ENCODE results near the gene ARIH2.
"Not testable (repeated sequence)": the region's sequence is repeated elsewhere in the genome, so short reads cannot be mapped to it uniquely, and the experiment has no call there.

The ARIH2 gene

DNA sequence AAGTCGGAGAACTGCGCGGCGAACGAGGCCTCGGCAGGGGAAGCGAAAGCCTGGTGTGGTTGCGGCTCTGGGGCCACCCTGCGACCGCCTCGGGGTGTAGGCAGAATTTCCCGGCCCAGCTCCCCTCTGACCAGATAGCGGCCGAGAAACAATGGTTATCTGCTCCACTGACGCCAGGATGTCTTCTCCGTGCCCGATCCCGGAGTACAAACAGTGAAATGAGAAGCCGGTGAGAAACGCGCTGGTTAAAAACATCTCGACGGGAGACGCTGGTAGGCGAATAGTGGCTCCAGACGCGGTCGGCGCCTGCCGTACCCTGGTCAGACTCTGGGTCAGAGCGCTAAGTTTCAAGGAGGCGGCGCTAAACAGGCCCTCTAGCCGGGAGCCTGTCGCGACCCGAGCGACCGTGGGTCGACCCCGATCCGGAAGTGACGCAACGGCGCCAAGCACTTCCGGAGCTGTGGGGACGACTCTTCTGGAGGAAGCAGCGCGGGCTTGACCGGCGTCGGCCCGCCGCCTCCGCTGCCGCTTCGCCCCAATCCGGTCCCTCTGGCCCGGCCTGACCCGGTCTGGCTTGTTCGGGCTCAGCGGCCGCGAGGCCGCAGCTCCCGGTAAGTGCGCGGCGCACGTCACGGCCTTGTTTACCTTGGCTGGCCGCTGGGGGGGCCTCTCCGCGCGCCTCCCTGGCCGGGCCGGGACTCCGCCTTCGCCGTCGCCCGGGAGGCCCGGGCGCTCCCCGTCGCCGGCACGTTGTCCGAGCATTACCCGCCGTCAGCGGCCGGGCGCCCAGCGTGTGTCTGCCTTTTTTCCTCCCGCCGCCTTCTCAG lies at the start of gene ARIH2:
TSS of gene ARIH2 (plus strand) at position 455 of the 827 bp plus-strand sequence. CDS start 8,717 bp downstream, outside the sequence.
- peak; percentile 79 for FAIRE-seq

DNA sequence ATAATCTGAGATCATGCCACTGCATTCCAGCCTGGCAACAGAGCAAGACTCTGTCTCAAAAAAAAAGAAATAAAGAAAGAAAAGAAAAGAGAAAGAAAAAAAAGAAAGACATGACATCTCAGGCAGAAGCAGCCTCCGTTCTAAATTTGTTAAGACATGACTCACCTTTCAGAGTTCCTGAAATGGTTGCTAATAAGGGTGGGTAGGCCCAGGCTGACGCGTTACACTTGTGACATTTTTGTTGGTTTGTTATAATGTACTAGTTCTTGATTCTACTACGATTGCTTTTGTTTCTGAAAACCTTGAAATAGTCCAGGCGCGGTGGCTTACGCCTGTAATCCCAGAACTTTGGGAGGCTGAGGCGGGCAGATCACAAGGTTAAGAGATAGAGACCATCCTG lies 41.0 kb upstream of the ARIH2 start:
- no peak for FAIRE-seq

DNA sequence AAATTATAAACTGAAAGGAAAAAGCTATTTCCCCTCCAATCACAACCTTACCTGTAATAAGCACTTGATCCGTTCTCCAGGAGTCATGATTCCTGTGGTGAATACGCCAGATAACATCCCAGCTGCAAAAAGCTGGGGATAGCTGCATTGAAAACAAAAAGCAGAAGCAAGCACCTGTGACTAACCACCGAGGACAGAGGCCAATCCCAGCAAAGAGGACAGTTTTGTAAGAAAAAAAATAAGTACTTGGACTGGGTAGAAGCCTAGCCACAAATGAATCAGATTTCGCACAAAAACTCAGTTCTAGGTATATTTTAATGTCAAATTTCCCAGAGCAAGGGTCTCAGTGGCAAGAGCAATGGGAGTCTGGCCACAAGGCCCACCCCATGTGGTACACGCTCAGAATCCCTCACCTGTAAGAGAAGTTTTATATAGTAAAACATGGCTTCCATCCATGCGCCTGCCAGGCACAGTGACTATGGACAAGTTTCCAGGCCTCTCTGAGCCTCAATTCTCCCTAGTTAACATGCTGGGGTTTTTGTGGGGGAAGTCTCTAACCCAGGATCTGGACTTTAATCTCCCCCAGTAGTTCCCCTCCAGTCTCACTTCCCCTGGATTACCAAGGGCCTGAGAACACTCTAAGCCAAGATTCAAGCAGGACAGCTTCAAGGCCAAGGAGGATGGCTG lies 39.2 kb upstream of the ARIH2 start:
- no peak for FAIRE-seq

DNA sequence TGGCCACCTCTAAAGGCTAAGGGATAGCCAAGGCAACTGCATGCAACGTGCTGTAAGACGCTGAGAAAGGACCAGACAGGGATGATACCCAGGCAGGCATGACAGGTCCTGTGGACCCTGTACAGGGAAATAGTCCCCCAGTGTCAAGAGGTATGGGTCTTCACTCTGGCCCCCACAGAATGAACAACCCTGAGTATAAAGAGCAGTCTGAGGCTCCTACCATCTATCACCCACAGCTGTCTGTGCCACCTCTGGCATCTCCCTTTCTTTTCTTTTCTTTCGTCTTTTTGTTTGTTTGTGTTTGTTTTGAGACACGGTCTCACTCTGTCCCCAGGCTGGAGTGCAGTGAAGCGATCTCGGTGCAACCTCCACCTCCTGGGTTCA lies 38.7 kb upstream of the ARIH2 start:
- no peak for FAIRE-seq

DNA sequence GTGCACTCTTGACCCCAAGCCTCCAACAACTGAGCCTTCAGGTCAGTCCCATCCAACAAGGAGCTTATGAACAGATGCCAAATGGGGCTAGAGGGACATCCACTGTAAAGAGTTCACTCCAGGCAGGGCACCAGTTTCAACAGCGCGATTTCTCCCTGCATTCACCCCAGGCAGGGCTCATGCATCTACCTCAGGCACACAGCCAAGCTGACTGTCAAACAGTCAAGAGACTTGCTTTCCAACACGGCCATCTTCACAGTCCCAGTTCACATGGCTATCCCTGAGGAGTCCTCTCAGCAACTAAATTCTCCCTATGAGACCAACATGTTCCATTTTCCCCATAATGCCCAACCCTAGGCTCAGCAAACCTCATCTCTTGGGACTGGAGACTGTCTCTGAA lies 37.6 kb upstream of the ARIH2 start:
- no peak for FAIRE-seq

DNA sequence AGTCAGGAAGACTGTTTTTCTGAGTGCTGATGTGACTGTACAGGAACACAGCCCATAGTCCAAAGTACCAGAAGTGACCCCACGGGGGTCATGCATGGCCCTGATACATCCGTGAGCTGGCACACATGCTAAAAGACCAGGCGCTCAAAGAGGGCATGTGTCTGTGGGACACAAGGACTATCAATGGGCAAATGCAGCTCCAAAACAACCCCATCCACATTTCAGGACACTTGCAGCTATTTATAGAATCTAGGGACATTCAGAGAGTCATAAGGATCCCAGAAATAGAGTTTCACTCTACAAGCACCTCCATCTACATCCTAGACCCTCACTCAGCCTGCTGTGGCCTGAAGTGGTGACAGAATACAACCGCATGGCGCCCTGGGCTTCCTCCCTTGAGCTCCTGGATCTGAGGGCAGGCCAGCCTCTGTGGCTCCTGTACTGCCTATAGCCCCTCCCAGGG lies 37.0 kb upstream of the ARIH2 start:
- no peak for FAIRE-seq

DNA sequence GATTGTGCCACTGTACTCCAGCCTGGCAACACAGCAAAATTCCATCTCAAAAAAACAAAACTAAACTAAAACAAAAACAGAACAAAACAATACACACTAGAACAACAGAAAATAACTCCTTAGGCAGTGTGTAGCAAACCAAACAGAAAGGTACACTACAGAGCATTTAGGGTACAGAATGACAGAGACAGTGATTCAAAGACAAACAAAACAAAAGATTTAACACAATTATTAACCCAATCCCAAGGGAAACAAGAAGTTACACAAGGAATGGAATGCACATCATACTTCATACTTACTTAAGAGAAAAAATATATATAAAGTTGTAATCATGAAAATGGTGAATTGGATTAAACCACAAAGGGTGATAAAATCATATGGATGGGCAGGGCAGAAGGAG lies 32.9 kb upstream of the ARIH2 start:
- FAIRE-seq = no peak

DNA sequence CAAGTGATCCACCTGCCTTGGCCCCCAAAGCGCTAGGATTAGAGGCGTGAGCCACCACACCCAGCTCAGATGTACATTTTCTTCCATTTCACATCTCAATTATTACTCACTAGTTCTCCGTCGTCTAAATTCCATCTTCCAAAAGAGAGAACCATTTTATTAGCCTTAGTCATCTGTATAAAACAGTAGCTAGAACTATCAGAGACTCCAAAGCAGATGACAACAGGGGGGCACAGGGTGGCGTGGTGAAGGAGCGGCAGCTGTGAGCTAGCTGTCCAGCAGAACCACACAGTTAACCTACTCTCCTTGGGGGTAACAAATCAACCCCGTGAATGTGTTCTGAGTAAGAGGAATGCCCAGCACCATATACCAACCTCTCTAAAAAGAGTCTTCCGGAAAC lies 27.0 kb upstream of the ARIH2 start:
- FAIRE-seq = no peak

DNA sequence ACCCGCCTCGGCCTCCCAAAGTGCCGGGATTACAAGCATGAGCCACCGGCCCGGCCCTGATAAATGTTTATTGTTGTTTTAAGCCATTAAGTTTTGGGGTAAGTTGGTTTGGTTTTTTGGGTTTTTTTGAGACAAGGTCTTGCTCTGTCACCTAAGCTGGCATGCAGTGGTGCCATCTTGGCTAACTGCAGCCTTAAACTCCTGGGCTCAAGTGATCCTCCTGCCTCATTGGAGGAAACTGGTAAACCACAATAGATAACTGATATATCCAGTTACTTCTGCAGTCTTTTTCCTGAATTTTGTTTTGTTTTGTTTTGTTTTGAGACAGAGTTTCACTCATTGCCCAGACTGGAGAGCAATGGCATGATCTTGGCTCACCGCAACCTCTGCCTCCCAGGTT lies 24.1 kb upstream of the ARIH2 start:
- no peak for FAIRE-seq

DNA sequence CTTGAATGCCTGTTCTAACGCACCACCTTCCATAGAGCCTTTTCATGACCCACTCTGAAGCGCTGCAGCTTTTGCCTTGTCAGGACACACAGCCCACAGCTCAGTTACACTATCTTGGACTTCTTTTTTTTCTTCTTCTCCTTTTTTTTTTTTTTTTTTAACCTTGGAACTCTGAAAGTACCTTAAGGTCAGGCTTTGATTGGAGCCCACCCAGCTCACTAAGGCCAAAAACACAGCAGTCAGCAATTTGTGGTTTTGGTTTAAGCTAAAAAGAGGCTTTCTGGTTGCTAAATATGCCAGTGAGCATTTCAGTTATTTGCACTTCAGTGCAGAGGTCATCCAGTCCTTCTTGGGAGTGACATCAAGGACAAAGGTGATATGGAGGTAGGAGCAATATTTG lies 21.7 kb upstream of the ARIH2 start:
- FAIRE-seq = no peak

DNA sequence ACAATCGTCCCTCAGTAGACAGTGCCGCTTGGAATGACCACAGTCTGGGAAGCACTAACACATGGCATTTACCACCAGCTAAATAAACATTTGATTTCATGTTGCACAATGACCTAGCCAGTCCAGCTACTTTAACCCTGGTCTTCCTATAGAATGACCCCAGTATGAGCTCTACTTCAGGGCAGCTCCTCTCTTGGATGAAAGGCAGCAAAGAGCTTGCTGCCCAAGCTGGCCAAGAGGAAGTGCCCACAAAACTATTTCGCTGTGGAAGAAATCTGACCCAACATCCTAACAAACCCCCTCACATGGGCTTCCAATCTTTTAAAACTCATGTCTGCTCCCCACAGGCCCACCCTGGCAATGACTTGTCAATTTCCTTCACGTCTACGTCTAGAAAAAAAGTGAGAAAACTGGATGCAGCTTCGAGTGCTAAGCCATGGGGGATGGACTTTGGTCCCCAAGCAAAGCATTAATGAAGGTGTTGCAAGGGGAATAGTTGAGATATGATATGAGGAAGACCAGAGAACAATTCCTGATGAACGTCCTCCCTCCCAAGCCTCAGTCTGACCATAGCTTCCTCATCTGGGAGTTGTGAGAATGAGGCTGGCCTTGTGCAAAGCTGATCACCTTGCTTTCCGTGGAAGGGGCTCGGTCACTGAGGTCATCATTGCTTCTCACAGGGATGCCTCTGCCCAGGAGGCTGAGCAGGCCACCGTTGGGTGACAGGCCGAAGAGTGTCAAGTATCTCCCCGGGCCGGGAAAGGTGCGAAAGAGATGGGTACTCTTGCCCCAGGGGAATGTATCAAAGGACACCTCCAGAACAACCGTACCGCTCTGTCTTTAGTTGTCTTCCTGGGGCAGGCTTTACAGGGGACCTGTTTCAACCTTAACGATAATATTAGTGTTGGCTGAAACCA lies 20.9 kb upstream of the ARIH2 start:
- FAIRE-seq = no peak

DNA sequence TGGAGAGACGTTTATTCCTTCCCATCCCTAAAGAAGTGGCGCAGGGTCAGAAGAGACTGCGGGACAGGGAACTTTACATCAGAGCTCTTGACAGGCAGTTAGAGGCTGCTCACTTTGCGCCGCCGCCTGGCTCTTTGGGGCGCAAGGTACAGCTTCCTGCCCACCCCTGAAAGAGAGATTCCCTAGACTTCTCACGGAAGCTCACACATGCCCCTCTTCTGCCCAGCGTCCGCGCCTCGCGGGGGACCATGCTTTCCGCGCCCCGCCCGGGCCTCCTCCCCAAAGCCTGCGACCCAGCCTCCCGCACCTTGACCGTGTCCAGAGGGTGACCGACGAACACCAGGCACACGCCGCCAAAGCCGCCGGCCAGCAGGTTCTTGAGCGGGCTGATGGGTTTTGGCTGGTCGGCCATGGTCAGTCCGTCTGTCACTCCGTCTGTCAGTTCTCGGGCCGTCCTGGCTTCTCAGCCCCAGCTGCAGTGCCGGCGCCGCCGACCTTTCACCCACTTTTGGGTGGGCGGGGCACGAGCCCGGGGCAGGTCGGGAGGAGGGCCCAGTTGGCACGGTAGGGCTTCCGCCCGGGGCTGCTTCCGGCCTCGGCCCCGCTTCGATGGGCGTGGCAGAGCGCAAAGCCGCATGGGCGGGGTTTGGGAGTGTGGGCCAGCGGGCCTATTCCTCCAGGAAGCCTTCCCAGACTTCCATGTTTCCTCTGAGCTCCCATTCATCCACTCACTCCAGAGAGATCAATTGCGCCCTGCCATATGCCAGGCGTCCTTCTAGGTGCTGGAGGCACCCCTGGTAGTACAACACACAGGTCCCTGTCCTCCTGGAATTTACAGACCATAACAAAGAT lies 20.0 kb upstream of the ARIH2 start, which contains the start of gene SLC25A20:
TSS of gene SLC25A20 (minus strand) at position 500 of the 852 bp plus-strand sequence. CDS start at position 412, 88 bp downstream.
- peak; percentile 83 for FAIRE-seq

DNA sequence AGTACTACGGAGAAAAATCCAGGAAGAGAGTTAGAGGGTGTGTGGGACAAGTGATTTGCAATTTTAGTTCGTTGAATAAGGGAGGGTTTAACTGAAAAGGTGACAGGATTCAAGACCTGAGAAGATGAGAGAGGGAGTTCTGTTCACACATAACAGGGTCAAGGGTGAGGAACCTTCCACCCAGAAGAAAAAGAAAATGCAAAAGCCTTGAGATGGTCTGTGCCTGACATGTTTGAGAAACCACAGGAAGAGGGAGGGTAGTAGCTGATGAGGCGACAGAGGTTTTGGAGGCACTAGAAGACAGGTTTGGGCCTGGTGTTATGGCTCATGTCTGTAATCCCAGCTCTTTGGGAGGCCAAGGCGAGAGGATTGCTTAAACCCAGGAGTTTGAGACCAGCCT lies 19.4 kb upstream of the ARIH2 start:
- no peak for FAIRE-seq

DNA sequence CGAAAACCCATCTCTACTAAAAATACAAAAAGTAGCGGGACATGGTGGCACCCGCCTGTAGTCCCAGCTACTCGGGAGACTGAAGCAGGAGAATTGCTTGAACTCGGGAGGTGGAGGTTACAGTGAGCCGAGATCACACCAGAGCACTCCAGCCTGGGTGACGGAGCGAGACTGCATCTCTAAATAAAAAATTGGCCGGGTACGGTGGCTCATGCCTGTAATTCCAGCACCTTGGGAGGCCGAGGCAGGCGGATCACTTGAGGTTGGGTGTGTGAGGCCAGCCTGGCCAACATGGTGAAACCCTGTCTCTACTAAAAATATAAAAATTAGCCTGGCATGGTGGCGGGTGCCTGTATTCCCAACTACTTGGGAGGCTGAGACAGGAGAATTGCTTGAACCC lies 11.6 kb upstream of the ARIH2 start:
- not testable (repeated sequence) for FAIRE-seq

DNA sequence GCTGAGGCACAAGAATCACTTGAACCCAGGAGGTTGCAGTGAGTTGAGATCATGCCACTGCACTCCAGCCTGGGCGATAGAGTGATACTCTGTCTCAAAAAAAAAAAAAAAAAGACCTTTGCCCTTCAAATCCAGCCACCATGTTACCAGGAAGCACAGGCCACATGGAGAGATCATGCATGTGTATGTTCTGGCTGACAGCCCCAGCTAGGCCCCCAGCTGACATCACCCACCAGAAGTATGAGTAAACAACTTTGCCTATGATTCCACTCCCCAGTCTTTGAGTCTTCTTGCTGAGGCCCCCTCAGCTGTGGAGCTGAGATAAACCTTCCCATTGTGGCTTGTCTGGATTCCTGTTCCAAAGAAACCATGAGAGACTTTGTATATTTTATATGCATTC lies 3.3 kb upstream of the ARIH2 start:
- FAIRE-seq = no peak

DNA sequence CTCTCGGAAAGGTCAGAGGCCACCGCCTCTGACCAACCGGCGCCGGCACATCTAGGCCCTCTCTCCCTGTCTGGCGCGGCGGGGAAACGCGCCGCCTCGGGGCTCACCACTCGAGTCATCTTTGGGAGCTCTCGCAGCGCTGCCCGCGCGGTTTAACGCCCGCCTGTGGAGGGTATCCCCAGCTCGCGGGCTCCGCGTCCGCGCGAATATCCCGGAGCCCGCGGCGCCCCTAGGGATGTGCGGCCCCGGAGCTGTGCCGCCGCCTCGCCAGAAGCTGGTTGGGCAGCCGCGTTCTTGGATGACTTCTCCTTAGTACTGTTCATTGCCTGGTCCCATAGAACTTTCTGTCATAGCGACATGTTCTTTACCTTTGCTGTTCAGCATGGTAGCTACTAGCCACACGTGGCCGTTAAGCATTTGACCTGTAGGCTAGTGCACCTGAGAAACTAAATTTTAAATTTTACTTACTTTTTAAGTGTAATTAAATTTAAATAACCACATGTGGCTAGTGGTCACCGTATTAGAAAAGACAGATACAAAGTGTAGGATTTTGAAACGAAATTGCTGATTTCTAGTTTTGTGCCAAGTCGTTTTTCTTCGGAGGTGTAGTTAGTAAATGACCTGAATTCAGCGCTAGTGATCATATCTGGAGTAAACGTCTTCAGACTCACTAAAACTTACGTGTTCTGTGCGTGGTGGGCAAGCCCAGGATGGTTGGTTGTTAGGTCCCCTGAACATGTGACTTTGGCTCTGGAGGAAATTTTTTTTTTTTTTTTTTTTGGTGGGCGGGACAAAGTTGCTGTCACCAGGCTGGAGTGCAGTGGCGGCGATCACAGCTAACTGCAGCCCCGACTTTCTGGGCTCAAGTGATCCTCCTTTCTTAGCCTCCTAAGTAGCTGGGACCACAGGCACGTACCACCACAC lies 835 bp downstream of the ARIH2 start:
- FAIRE-seq = peak; percentile 21

DNA sequence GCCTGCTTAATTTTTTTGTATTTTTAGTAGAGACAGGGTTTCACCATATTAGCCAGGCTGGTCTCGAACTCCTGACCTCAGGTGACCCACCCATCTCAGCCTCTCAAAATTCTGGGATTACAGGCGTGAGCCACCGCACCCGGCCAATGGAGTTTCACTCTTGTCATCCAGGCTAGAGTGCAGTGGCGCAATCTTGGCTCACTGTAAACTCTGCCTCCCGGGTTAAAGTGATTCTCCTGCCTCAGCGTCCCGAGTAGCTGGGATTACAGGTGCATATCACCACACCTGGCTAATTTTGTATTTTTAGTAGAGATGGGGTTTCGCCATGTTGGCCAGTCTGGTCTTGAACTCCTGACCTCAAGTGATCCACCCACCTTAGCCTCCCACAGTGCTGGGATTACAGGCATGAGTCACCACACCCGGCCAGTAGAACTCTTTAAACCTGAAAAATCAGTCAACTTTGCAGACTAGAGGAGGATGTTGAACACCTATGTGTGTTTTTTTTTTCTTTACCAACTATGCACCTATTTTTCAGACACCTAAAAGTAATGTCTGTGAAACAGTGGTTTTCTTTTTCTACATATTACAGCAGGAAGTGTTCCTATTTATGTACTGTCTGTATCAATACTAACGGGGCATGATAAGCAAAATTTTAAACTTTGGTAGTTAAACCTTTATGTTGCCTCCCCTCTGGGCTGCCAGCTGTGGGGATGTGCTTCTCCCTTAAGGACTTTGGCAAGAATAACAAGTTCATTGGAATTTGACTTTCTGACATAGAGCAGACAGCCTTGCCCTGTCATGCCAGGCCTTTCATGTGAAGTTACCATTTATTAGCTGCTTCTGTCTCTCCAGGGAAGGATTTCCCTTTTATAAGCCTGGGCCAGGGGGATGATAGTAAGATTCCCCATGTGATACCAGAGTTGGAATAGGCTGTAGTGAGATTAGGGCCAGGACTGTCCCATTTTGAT lies 8.1 kb downstream of the ARIH2 start:
- FAIRE-seq = no peak

DNA sequence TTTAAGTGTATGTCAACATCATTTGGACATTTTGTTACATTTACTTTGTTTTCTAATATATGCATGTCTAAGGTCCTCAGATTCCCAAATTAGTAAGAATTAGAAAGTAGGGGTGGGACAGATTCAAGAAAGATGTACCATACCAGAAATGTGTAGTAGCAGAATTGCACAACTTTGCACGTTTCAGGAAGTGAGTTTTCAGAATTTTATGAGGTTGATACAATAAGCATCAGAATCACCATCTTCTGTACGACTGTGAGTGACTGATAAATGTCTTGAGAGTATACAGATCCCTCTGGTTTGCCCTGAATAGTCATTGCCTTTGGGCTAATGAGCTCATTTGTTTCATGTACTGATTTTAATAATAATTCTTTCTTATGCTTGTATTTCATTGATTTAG lies 9.3 kb downstream of the ARIH2 start:
- FAIRE-seq = no peak

DNA sequence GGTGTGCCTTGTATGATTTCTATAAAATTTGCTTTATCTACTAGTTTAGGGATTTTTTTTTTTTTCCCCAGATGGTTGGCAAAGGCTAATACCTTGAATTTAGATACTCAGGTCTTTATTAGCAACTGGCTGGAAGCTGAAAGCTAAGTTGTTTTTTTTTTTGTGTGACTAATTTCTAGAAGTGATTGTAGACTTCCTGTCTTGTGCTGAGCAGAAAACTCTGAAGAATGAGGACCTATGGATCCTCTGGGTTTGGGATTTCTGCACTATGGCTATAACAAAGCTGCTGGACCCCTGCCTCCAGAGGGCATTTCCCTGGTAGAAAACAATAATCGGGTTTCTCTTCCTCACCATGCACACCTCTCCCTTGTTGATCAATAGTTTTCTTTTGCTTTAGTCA lies 10.0 kb downstream of the ARIH2 start:
- FAIRE-seq = no peak
